Mesothelial cell of epicardium (in vitro differentiated cells): ENCODE data around the gene DISC1. TPM values are rescaled to one million over a fixed set of nuclear protein-coding genes. Genes with fewer than 3 reads are reported as not detected.

Experiments used
- DNase-seq, 2 experiments: peaks; one replicate each; pipeline ENCODE4 v3.0.0; 2021; ENCODE audit warnings: low spot score in 2 of 2; ENCODE audit not compliant: unreplicated experiment in 2 of 2
- H3K27ac Mint-ChIP-seq: 2 replicates; pipeline ENCODE4 v1.8.0; 2021; ENCODE audit warnings: mixed read lengths
- H3K27me3 Mint-ChIP-seq: 2 replicates; pipeline ENCODE4 v1.8.0; 2021; ENCODE audit warnings: low read depth, mixed read lengths
- H3K36me3 Mint-ChIP-seq: 2 replicates; pipeline ENCODE4 v1.8.0; 2021; ENCODE audit warnings: mixed read lengths
- H3K4me1 Mint-ChIP-seq: 2 replicates; pipeline ENCODE4 v1.8.0; 2021; ENCODE audit warnings: mixed read lengths
- H3K4me3 Mint-ChIP-seq: 2 replicates; pipeline ENCODE4 v1.8.0; 2021; ENCODE audit warnings: mild to moderate bottlenecking, moderate library complexity, mixed read lengths
- H3K9me3 Mint-ChIP-seq: 2 replicates; pipeline ENCODE4 v1.8.0; 2021; ENCODE audit warnings: mixed read lengths
- total RNA-seq: library from RNA; stranded (reverse); gene quantifications from 3 replicates; pipeline ENCODE4 v1.2.1, GENCODE V29; 2021
- TF ChIP-seq, protein P1 (sequence below): fragments of 200-600 bp; sonication (generic); IDR thresholded peaks from one replicate; pipeline ENCODE4 v1.5.0; 2021; ENCODE audit warnings: antibody characterized with exemption; ENCODE audit not compliant: unreplicated experiment

Gene DISC1
- total RNA-seq, 1 donor from 2014 or later, result 9.1 TPM

DNA sequence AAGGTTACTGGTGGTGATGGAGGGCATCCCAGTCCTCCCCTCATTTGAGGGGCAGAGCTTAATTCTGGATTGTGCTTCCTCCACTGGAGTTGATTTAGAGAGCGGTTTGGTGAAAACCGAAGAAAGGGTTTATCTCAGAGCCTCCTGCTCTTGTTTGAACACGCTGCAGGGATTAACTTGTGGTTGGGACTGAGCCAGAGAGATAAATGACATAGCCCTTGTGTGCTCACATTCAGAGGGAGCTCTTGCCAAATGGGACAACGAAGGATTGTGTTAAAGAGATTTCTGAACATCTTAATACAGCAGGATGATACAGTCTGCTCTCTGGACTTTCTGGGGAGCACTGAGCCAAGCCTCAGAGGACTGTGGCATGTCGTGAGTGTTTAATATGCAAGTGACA is 308.2 kb downstream of the DISC1 start:
- Mint-ChIP-seq H3K9me3 (no peaks in the 10 kb centered on the region), H3K36me3 (no peaks in the 10 kb centered on the region), H3K27me3 (peaks cover 9% of the 10 kb centered on the region), H3K4me1 (peaks cover 44% of the 10 kb centered on the region), H3K4me3 (no peak overlapping the region), H3K27ac (peak overlapping the region; percentile 19)
- DNase-seq, result no peak
- TF ChIP-seq, protein P1, sequence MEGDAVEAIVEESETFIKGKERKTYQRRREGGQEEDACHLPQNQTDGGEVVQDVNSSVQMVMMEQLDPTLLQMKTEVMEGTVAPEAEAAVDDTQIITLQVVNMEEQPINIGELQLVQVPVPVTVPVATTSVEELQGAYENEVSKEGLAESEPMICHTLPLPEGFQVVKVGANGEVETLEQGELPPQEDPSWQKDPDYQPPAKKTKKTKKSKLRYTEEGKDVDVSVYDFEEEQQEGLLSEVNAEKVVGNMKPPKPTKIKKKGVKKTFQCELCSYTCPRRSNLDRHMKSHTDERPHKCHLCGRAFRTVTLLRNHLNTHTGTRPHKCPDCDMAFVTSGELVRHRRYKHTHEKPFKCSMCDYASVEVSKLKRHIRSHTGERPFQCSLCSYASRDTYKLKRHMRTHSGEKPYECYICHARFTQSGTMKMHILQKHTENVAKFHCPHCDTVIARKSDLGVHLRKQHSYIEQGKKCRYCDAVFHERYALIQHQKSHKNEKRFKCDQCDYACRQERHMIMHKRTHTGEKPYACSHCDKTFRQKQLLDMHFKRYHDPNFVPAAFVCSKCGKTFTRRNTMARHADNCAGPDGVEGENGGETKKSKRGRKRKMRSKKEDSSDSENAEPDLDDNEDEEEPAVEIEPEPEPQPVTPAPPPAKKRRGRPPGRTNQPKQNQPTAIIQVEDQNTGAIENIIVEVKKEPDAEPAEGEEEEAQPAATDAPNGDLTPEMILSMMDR, result no peak

DNA sequence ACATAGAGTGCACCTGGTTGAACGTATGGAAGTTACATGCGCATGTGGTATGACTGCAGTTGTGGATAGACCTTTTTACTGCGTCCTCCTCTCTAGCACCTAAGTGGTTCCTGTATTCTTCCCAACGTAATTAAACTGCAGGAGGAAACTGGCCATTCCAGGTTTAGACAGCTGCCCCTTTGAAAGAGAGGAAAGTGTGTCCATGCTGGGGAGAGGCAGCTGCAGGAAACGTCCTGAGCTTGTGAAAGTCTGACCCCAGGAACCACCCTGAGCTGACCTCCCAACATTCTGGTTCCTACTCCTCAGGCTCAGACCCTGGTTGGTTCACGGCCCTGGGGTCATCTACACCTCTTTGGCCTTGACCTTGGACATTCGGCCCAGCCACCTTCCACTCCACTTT is 309.3 kb downstream of the DISC1 start:
- no peaks in the 10 kb centered on the region for H3K9me3 Mint-ChIP-seq
- H3K27me3 Mint-ChIP-seq, result peaks cover 19% of the 10 kb centered on the region
- no peak for DNase-seq
- no peak overlapping the region for H3K4me3 Mint-ChIP-seq
- TF ChIP-seq, protein P1, result no peak
- H3K36me3 Mint-ChIP-seq, result no peaks in the 10 kb centered on the region
- H3K4me1 Mint-ChIP-seq, result peaks cover 37% of the 10 kb centered on the region
- no peak overlapping the region for H3K27ac Mint-ChIP-seq

DNA sequence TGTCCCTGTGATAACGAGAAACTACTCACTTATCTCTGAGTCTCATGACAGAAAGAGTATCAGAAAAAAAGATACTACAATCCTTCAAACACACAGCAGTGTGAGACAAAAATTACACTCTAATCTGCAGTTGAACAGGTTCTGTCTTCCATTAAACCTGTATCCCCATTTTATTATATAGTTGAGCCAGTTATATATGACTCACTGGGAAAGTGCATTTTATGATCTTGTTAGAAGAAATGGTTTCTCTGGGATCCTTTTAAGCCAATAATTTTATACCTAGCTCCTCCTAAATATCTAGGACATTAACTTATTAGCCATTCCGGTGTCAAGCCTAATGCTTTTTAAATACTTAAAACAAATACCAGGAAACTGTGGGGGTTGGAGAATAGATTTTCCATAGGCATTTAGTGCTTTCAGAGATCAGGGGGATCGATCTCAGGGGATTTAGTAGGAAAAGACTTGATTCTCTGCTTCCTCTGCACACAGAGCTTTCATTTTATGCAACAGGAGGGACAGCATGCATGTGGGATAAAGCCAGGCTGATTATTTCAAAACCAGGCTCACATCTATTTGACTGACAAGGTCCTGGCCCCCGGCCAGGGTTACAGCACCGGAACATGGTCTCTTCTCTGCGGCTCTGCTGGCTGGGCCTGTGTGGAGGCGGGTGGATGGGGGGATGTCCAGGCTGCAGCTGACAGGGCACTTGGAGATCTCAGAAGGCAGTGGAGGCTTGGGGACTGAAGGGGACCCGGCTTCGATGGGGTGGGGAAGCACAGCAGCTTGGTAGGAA is 310.6 kb downstream of the DISC1 start:
- TF ChIP-seq, protein P1, result no peak
- Mint-ChIP-seq H3K36me3 (no peaks in the 10 kb centered on the region), H3K27ac (no peak overlapping the region), H3K4me3 (no peak overlapping the region), H3K27me3 (peaks cover 22% of the 10 kb centered on the region), H3K4me1 (peaks cover 43% of the 10 kb centered on the region), H3K9me3 (no peaks in the 10 kb centered on the region)
- no peak for DNase-seq

DNA sequence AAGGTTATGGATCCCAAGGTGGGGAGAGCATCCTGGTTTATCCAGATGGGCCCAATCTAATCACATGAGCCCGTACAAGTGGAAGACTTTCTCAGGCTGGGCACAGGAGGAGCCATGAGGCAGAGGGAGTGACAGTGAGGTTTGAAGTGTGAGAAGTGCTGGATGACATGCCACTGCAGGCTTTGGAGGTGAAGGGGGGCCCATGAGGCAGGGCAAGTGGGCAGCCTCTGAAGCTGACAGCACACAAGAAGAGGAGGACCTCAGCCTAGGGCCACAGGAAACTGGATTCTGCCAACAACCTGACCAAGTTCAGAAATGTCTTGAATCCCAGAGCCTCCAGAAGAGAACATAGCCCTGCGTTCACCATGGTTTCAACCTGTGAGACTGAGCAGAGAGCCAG is 311.6 kb downstream of the DISC1 start:
- TF ChIP-seq, protein P1, result no peak
- peaks cover 44% of the 10 kb centered on the region for H3K4me1 Mint-ChIP-seq
- no peaks in the 10 kb centered on the region for H3K36me3 Mint-ChIP-seq
- H3K4me3 Mint-ChIP-seq, result no peak overlapping the region
- DNase-seq, result no peak
- no peaks in the 10 kb centered on the region for H3K9me3 Mint-ChIP-seq
- no peak overlapping the region for H3K27ac Mint-ChIP-seq
- H3K27me3 Mint-ChIP-seq, result peaks cover 23% of the 10 kb centered on the region

DNA sequence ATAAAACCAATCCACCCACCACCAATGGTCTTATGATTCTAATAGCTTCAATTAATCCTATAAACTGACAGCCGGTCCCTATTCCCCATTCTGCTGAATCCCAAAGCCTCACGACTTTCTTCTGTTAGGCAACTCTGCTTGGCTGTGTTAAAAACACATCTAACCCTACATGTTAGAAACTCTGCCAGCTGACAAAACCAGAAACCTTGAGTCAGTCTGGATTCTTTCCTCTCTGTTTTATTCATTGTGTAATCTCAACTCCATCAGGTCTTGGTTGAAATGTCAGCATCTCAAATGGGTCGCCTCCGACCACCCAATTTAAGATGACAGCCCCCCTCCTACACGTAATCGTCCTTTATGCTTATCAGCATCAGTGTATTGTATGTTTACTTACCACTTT is 312.1 kb downstream of the DISC1 start:
- Mint-ChIP-seq H3K9me3 (no peaks in the 10 kb centered on the region), H3K36me3 (no peaks in the 10 kb centered on the region), H3K4me1 (peaks cover 44% of the 10 kb centered on the region), H3K27me3 (peaks cover 23% of the 10 kb centered on the region), H3K27ac (no peak overlapping the region), H3K4me3 (no peak overlapping the region)
- TF ChIP-seq, protein P1, result no peak
- DNase-seq, result no peak
